HG03196 (cell line): ENCODE data around the gene TNIK.

Experiments used
- ATAC-seq: cut with Tn5 transposase; IDR thresholded peaks from one replicate; pipeline ENCODE4 v1.9.1; 2021; ENCODE audit not compliant: unreplicated experiment

TNIK gene

DNA sequence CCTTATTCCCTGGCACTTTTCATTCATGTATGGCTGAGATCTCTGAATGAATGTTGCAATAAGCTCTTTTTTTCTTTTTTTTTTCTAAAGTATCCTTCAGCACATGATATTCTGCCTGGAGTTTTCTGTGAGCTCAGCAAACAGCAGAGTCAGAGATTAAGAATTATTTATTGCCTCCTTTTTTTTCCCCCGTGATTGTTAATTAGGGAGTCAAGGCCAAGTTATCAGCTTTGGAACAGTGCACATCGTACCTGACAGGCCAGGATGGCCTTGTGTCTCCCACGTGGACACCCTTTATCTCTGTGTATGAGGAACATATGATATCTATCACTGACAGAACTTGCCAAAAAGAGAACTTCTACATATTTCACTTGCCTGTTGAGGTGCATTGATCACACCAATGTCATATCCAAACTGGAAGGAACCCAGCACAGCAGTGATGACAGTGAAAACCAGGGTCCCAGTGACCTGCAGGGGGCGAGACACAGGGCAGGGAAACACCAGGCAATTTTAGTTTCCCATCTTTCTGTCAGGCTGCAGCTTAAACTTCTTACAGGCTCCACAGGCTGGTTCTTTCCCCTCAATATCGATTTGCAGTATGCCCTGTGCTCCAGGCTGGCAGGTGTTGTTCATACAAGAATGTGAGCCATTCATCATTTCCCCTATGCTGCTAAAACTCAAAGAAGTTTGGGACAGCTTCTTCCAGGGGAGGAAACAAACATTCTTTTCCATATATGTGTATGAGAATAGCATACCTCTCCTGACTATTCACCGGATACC is 441.9 kb downstream of the TNIK start:
- no peak for ATAC-seq

DNA sequence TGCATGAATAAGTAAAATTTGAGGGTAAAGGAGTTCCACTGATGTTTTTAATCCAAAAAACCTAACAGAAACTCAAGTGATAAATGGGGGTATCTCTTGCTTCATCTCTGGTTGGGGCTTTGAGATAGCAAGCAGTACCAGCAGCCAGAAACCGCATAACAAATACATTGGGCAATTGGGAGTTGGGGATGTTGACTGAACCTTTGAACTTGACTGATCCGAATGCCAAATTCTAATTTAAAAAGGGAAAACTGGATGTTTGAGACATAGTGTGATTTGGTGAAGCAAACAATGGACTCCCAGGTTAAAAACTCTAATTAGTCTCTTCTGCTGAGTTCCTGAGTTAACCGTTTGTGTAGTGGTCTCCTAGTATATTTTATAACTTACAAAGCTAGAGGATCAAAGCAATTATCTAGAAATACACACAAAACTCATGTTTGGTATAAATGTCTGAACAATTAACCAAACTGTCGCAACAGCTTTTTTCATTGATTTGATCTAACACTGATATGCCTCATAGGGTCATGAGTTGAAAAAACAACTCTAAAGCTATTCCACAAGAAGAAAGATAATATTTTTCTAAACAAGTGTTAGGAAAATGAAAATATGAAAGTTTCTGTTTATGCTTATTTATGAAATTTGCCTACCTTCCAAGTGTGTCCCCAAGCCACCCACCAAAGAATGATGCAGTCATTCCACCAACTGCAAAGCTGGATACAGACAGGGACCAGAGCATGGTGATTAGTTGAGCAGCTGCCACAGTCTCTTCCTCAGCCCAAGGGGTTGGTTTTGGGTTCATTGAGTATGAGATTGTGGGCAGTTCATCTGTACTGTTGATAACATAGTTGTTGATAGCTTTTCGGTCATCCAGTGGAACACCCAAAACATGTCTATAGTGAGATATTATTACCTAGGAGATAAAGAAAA is 446.1 kb downstream of the TNIK start:
- no peak for ATAC-seq

- ATAC-seq = no peak
Measured at GRCh38 chr3:171011873-171012336, 448.3 kb downstream of the TNIK start.
